HCT116 (cell line): ENCODE results near the gene NEK1. TPM values are rescaled to one million over a fixed set of nuclear protein-coding genes. Genes with fewer than 3 reads are reported as not detected.

Experiments used
- ATAC-seq: fragments of 200-7000 bp; cut with Tn5 transposase; 2 replicates; pipeline ENCODE4 v1.9.1; 2020; ENCODE audit warnings: mild to moderate bottlenecking, moderate library complexity
- BruUV-seq: library from RNA; stranded (reverse); fragments of 400-500 nt; replicated peaks from 2 replicates; lab custom pipeline; 2021; lab: Mats Ljungman, UMichigan
- CTCF ChIA-PET: fragments of 300-600 bp; sonication (Branson Sonifier 250); formaldehyde crosslinking; loops from one replicate; lab custom pipeline; 2021; ENCODE audit warnings: antibody characterized with exemption; lab: Charles Lee
- POLR2A ChIA-PET: fragments of 300-600, 350-600 bp; sonication (Branson Sonifier 250); formaldehyde crosslinking; loops from one replicate; lab custom pipeline; 2021; ENCODE audit warnings: antibody characterized with exemption; lab: Charles Lee
- RAD21 ChIA-PET, 2 experiments: fragments of 300-600 bp; sonication (Branson Sonifier 250); formaldehyde crosslinking; loops; one replicate each; lab custom pipeline; 2023; ENCODE audit warnings: low total read pairs in 2 of 2; ENCODE audit not compliant: uncharacterized antibody in 2 of 2, unreplicated experiment in 2 of 2, low non-redundant PET in 1 of 2; lab: Charles Lee
- DNase-seq: peaks from one replicate; pipeline ENCODE4 v3.0.0-alpha.2; 2010; ENCODE audit warnings: low read depth, low spot score
- H2AFZ ChIP-seq: fragments of 200-600 bp; shearing (Covaris generic), sonication (generic); 2 replicates; pipeline ENCODE4 v1.6.1; 2017; ENCODE audit warnings: low read depth, mixed run types, mixed read lengths, antibody characterized with exemption, low read length; ENCODE audit not compliant: poor library complexity, severe bottlenecking
- H3K27ac ChIP-seq: 2 replicates; pipeline ENCODE4 v1.5.1; 2012; ENCODE audit warnings: low read depth, low read length
- H3K27me3 ChIP-seq: fragments of 200-600 bp; sonication (generic); 2 replicates; pipeline ENCODE4 v1.6.1; 2016; ENCODE audit warnings: mixed run types, low read length, mixed read lengths; ENCODE audit not compliant: insufficient read depth
- H3K36me3 ChIP-seq, 2 experiments: fragments of 200-500 bp in 1 of 2; fragments of 200-600 bp in 1 of 2; sonication (Bioruptor generic) in 1 of 2; sonication (generic) in 1 of 2; 2 replicates each; pipeline versions ENCODE4 v1.5.1 to v1.6.1; 2014 to 2016; ENCODE audit warnings: low read length in 2 of 2, inconsistent platforms in 1 of 2, mixed read lengths in 1 of 2, mixed run types in 1 of 2; ENCODE audit not compliant: insufficient read depth in 2 of 2, control insufficient read depth in 1 of 2
- H3K4me1 ChIP-seq, 2 experiments: fragments of 200-600 bp in 1 of 2; sonication (generic) in 1 of 2; 2 replicates each; pipeline versions ENCODE4 v1.5.1 to v1.6.1; 2012 to 2017; ENCODE audit warnings: low read length in 2 of 2, inconsistent platforms in 1 of 2, mild to moderate bottlenecking in 1 of 2, mixed read lengths in 1 of 2, mixed run types in 1 of 2, moderate library complexity in 1 of 2; ENCODE audit not compliant: insufficient read depth in 2 of 2, control insufficient read depth in 1 of 2
- H3K4me2 ChIP-seq: fragments of 200-600 bp; sonication (generic); 2 replicates; pipeline ENCODE4 v1.6.1; 2017; ENCODE audit warnings: mixed run types, low read length, mixed read lengths
- H3K4me3 ChIP-seq, 2 experiments: fragments of 200-600 bp in 1 of 2; sonication (generic) in 1 of 2; replicated peaks in 1 of 2; 2 replicates each; pipeline ENCODE4 v1.5.1; 2011 to 2016; ENCODE audit warnings: low read length in 2 of 2, control low read depth in 1 of 2, low read depth in 1 of 2, mild to moderate bottlenecking in 1 of 2, mixed read lengths in 1 of 2, mixed run types in 1 of 2
- H3K79me2 ChIP-seq: fragments of 200-600 bp; sonication (generic); 2 replicates; pipeline ENCODE4 v1.6.1; 2017; ENCODE audit warnings: mild to moderate bottlenecking, mixed run types, low read length, moderate library complexity, mixed read lengths; ENCODE audit not compliant: insufficient read depth
- H3K9ac ChIP-seq: fragments of 200-600 bp; sonication (generic); 2 replicates; pipeline ENCODE4 v1.6.1; 2016; ENCODE audit warnings: low read length, mixed read lengths
- H3K9me2 ChIP-seq: fragments of 200-600 bp; sonication (generic), shearing (Covaris generic); 2 replicates; pipeline ENCODE4 v1.6.1; 2017; ENCODE audit warnings: mixed run types, mild to moderate bottlenecking, moderate library complexity; ENCODE audit not compliant: insufficient read depth
- H3K9me3 ChIP-seq, 2 experiments: fragments of 200-500 bp in 1 of 2; fragments of 200-600 bp in 1 of 2; sonication (Bioruptor generic) in 1 of 2; sonication (generic) in 1 of 2; 2 replicates each; pipeline ENCODE4 v1.6.1; 2014 to 2017; ENCODE audit warnings: low read length in 2 of 2, mixed read lengths in 2 of 2, inconsistent platforms in 1 of 2, low read depth in 1 of 2, mild to moderate bottlenecking in 1 of 2, mixed run types in 1 of 2, moderate library complexity in 1 of 2; ENCODE audit not compliant: control insufficient read depth in 1 of 2, insufficient read depth in 1 of 2
- H4K20me1 ChIP-seq: fragments of 200-600 bp; sonication (generic), shearing (Covaris generic); 2 replicates; pipeline ENCODE4 v1.6.1; 2017; ENCODE audit warnings: mixed run types, mild to moderate bottlenecking, moderate library complexity; ENCODE audit not compliant: insufficient read depth
- CEBPB ChIP-seq: IDR thresholded peaks from 2 replicates; pipeline ENCODE4 v1.6.1; 2012; ENCODE audit warnings: low read depth
- ELF1 ChIP-seq: IDR thresholded peaks from 2 replicates; pipeline ENCODE4 v1.6.1; 2012; ENCODE audit warnings: low read depth, borderline replicate concordance
- EZH2 ChIP-seq: fragments of 200-600 bp; sonication (generic); IDR thresholded peaks from 2 replicates; pipeline ENCODE4 v1.6.1; 2017; ENCODE audit warnings: antibody characterized with exemption, mixed run types
- POLR2A ChIP-seq: IDR thresholded peaks from 2 replicates; pipeline ENCODE4 v1.7.0; 2011; ENCODE audit warnings: borderline replicate concordance; ENCODE audit not compliant: insufficient read depth, insufficient read length; ENCODE audit errors: extremely low read depth
- POLR2AphosphoS5 ChIP-seq: IDR thresholded peaks from 2 replicates; pipeline ENCODE4 v1.6.1; 2011; ENCODE audit warnings: mild to moderate bottlenecking, low read depth, low read length, moderate library complexity
- RAD21 ChIP-seq: IDR thresholded peaks from 2 replicates; pipeline ENCODE4 v1.6.1; 2012; ENCODE audit warnings: low read depth, mild to moderate bottlenecking
- SIN3A ChIP-seq: IDR thresholded peaks from 2 replicates; pipeline ENCODE4 v1.6.1; 2012; ENCODE audit warnings: low read depth
- SP1 ChIP-seq: IDR thresholded peaks from 2 replicates; pipeline ENCODE4 v1.6.1; 2012; ENCODE audit warnings: low read depth
- YY1 ChIP-seq: IDR thresholded peaks from 2 replicates; pipeline ENCODE4 v1.6.1; 2011; ENCODE audit warnings: low read length, low read depth, moderate library complexity, mild to moderate bottlenecking; ENCODE audit not compliant: insufficient replicate concordance; ENCODE audit errors: extremely low read depth
- intact Hi-C: fragments of 100-400 bp; cut with micrococcal nuclease; formaldehyde crosslinking; loops from 2 replicates; pipeline ENCODE4 v1.10.0; 2022
- total RNA-seq: library from RNA; stranded (reverse); gene quantifications from one replicate; pipeline ENCODE4 v1.2.1, GENCODE V29; 2021; ENCODE audit not compliant: unreplicated experiment
- TF ChIP-seq, protein P1 (sequence below): IDR thresholded peaks from 2 replicates; pipeline ENCODE4 v1.6.1; 2012
- TF ChIP-seq, protein P2 (sequence below), 3 experiments: fragments of 200-600 bp in 1 of 3; sonication (generic) in 1 of 3; IDR thresholded peaks in 2 of 3; conservative IDR thresholded peaks in 1 of 3; 2 replicates each; pipeline ENCODE4 v1.5.1; 2012 to 2017; ENCODE audit warnings: low read depth in 2 of 3, low read length in 2 of 3, antibody characterized with exemption in 1 of 3, borderline replicate concordance in 1 of 3, control low read depth in 1 of 3, mild to moderate bottlenecking in 1 of 3, mixed read lengths in 1 of 3, mixed run types in 1 of 3, moderate library complexity in 1 of 3; ENCODE audit not compliant: insufficient read depth in 1 of 3

Gene NEK1
- total RNA-seq, 1 experiment from 2014 or later: 13.3 TPM

DNA sequence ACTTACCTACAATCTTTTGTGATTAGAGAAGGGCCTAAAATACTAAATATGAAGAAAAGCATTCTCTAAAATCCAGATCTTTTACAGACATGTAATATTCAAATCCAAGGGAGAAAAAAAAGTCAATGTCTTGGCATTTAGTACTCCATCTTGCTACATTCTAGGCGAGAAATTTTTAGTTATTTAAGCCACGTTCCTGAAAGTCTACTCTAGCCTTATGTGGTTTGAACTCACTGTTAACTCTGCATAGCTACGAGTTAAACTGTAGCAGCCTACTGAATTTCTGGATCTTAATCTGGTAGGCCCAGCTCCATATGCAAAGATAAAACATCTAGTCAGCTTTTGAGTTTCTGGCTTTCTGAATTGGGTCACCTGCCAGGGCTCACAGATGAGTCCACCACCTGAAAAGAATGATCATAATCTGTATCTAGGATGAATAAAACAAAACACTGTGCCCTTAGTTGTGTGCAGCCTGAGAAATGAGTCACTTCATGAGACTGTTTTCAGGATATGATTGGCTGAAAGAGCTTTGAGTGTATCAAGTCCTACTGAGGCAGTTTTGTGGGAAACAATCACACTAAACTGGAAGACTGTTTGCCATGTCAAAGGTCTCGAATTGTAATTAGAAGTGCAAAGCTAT, 3.2 kb upstream of the NEK1 start:
- no peaks in the 10 kb centered on the region for H3K9me2 ChIP-seq
- no TSS peak for BruUV-seq

More for the DNA sequence above, 3.2 kb upstream of the NEK1 start:
- intact Hi-C loops: loop anchor here (10.0 kb wide), 1 partner anchor 109 kb away; no protein-coding TSS in a partner anchor
- DNase-seq: no peak
- H2AFZ ChIP-seq: no peak overlapping the region
- H3K27ac ChIP-seq: no peak overlapping the region
- H3K9ac ChIP-seq: no peak overlapping the region
- ChIA-PET RAD21 (no interaction called here), CTCF (no interaction called here)
- H3K4me3 ChIP-seq: no peak overlapping the region
- H3K27me3 ChIP-seq: no peaks in the 10 kb centered on the region
- no peak for ATAC-seq
- H3K79me2 ChIP-seq: peaks cover 19% of the 10 kb centered on the region
- H3K4me1 ChIP-seq: peaks cover 10 to 35% of the 10 kb centered on the region in 2 experiments; a peak in 3 of 4 replicates
- TF ChIP-seq YY1 (no peak), ELF1 (no peak), POLR2A (no peak), CEBPB (no peak), POLR2AphosphoS5 (no peak), SIN3A (no peak), RAD21 (no peak), SP1 (no peak), EZH2 (no peak)
- TF ChIP-seq, protein P1, sequence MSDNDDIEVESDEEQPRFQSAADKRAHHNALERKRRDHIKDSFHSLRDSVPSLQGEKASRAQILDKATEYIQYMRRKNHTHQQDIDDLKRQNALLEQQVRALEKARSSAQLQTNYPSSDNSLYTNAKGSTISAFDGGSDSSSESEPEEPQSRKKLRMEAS: no peak
- TF ChIP-seq, protein P2, sequence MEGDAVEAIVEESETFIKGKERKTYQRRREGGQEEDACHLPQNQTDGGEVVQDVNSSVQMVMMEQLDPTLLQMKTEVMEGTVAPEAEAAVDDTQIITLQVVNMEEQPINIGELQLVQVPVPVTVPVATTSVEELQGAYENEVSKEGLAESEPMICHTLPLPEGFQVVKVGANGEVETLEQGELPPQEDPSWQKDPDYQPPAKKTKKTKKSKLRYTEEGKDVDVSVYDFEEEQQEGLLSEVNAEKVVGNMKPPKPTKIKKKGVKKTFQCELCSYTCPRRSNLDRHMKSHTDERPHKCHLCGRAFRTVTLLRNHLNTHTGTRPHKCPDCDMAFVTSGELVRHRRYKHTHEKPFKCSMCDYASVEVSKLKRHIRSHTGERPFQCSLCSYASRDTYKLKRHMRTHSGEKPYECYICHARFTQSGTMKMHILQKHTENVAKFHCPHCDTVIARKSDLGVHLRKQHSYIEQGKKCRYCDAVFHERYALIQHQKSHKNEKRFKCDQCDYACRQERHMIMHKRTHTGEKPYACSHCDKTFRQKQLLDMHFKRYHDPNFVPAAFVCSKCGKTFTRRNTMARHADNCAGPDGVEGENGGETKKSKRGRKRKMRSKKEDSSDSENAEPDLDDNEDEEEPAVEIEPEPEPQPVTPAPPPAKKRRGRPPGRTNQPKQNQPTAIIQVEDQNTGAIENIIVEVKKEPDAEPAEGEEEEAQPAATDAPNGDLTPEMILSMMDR (IDR thresholded peaks at IDR 0.05 in 2 of 3, conservative IDR thresholded peaks at IDR 0.05 in 1 of 3; ENCODE audit: borderline replicate concordance in 1 of 3, insufficient read depth in 1 of 3, low read depth in 2 of 3, low read length in 2 of 3): no peak
- TF ChIP-seq, all 23 proteins: peak for 0
- H3K4me2 ChIP-seq: no peak overlapping the region
- no peaks in the 10 kb centered on the region for H4K20me1 ChIP-seq
- POLR2A ChIA-PET: no interaction called here
- H3K9me3 ChIP-seq: no peaks in the 10 kb centered on the region
- H3K36me3 ChIP-seq: no peaks in the 10 kb centered on the region; a peak in 1 of 4 replicates
